Neural progenitor cell (in vitro differentiated cells): ENCODE measurements around the gene HTT-AS. TPM values are rescaled to one million over a fixed set of nuclear protein-coding genes. Genes with fewer than 3 reads are reported as not detected.
A peak's percentile ranks its signal among the peaks of the same experiment; 100 is the strongest.
"Not testable (repeated sequence)": the region's sequence is repeated elsewhere in the genome, so short reads cannot be mapped to it uniquely, and the experiment has no call there.

ENCODE experiments used
- DNase-seq: peaks from one replicate; pipeline ENCODE4 v3.0.0-alpha.2; 2016; ENCODE audit warnings: low spot score
- H2AFZ ChIP-seq: fragments of 200-600 bp; sonication (generic); replicated peaks from 2 replicates; pipeline ENCODE4 v1.6.1; 2016; ENCODE audit warnings: antibody characterized with exemption
- H3F3A ChIP-seq: fragments of 200-600 bp; sonication (generic); 2 replicates; pipeline ENCODE4 v1.6.1; 2016; ENCODE audit warnings: antibody characterized with exemption, low read depth
- H3K27ac ChIP-seq: fragments of 200-600 bp; sonication (generic); 2 replicates; pipeline ENCODE4 v1.5.1; 2016; ENCODE audit warnings: mild to moderate bottlenecking
- H3K27me3 ChIP-seq: fragments of 200-600 bp; sonication (generic); 2 replicates; pipeline ENCODE4 v1.6.1; 2016; ENCODE audit warnings: mild to moderate bottlenecking, moderate library complexity
- H3K36me3 ChIP-seq: fragments of 200-600 bp; sonication (generic); 2 replicates; pipeline ENCODE4 v1.5.1; 2016
- H3K4me1 ChIP-seq: fragments of 200-600 bp; sonication (generic); 2 replicates; pipeline ENCODE4 v1.6.1; 2016; ENCODE audit warnings: mixed run types
- H3K4me2 ChIP-seq: fragments of 200-600 bp; sonication (generic); 2 replicates; pipeline ENCODE4 v1.6.1; 2016
- H3K4me3 ChIP-seq: fragments of 200-600 bp; sonication (generic); 2 replicates; pipeline ENCODE4 v1.5.1; 2016
- H3K79me2 ChIP-seq: fragments of 200-600 bp; sonication (generic); 2 replicates; pipeline ENCODE4 v1.6.1; 2016; ENCODE audit warnings: low read depth
- H3K9ac ChIP-seq: fragments of 200-600 bp; sonication (generic); 2 replicates; pipeline ENCODE4 v1.6.1; 2016
- H3K9me3 ChIP-seq: fragments of 200-600 bp; sonication (generic); 2 replicates; pipeline ENCODE4 v1.5.1; 2016; ENCODE audit warnings: low read depth
- H4K20me1 ChIP-seq: fragments of 200-600 bp; sonication (generic); 2 replicates; pipeline ENCODE4 v1.6.1; 2016; ENCODE audit warnings: low read depth
- H3K27ac Mint-ChIP-seq: 3 replicates; pipeline ENCODE4 v1.8.0; 2021; ENCODE audit warnings: mixed read lengths
- H3K27me3 Mint-ChIP-seq: 2 replicates; pipeline ENCODE4 v1.8.0; 2022; ENCODE audit warnings: low read depth, mild to moderate bottlenecking, inconsistent platforms, moderate library complexity, mixed read lengths; ENCODE audit not compliant: insufficient read depth
- H3K36me3 Mint-ChIP-seq: 3 replicates; pipeline ENCODE4 v1.8.0; 2021; ENCODE audit warnings: mixed read lengths
- H3K4me1 Mint-ChIP-seq: 3 replicates; pipeline ENCODE4 v1.8.0; 2021; ENCODE audit warnings: mixed read lengths
- H3K4me3 Mint-ChIP-seq: 3 replicates; pipeline ENCODE4 v1.8.0; 2021; ENCODE audit warnings: mild to moderate bottlenecking, moderate library complexity, mixed read lengths
- H3K9me3 Mint-ChIP-seq: 3 replicates; pipeline ENCODE4 v1.8.0; 2020; ENCODE audit warnings: mixed read lengths
- CTCF ChIP-seq: fragments of 200-600 bp; sonication (generic); IDR thresholded peaks from 2 replicates; pipeline ENCODE4 v1.5.1; 2017; ENCODE audit warnings: antibody characterized with exemption, mild to moderate bottlenecking
- EZH2 ChIP-seq: fragments of 200-600 bp; sonication (generic); IDR thresholded peaks from 2 replicates; pipeline ENCODE4 v1.6.1; 2017; ENCODE audit warnings: antibody characterized with exemption, mild to moderate bottlenecking, moderate library complexity
- EZH2phosphoT487 ChIP-seq: fragments of 200-600 bp; sonication (generic); IDR thresholded peaks from 2 replicates; pipeline ENCODE4 v1.6.1; 2017; ENCODE audit warnings: antibody characterized with exemption
- total RNA-seq: library from RNA; depleted of rRNA; stranded (reverse); fragments of >200 nt; gene quantifications from 2 replicates; pipeline ENCODE4 v1.2.3, GENCODE V29; 2015; ENCODE audit warnings: low replicate concordance

The HTT-AS gene
- total RNA-seq, 1 donor from 2014 or later = not detected

- Histone ChIP-seq H3K9me3 (no peaks in the 10 kb centered on the region), H3K4me3 (no peak overlapping the region), H3K79me2 (no peaks in the 10 kb centered on the region), H3K9ac (no peak overlapping the region), H3K4me1 (no peaks in the 10 kb centered on the region), H3K27ac (no peak overlapping the region), H3K36me3 (no peaks in the 10 kb centered on the region), H3K27me3 (no peaks in the 10 kb centered on the region), H2AFZ (no peak overlapping the region), H4K20me1 (peaks cover 12% of the 10 kb centered on the region), H3F3A (peaks cover 8% of the 10 kb centered on the region), H3K4me2 (no peak overlapping the region)
- peaks cover 4% of the 10 kb centered on the region for H3K4me1 Mint-ChIP-seq
- peak; percentile 87 for DNase-seq
- no peak overlapping the region for H3K27ac Mint-ChIP-seq
- H3K9me3 Mint-ChIP-seq = no peaks in the 10 kb centered on the region
- TF ChIP-seq EZH2phosphoT487 (no peak), CTCF (peak; percentile 98)
- no peak overlapping the region for H3K4me3 Mint-ChIP-seq
- peaks cover 34% of the 10 kb centered on the region for H3K36me3 Mint-ChIP-seq
- peaks cover 2% of the 10 kb centered on the region for H3K27me3 Mint-ChIP-seq
These were observed 32.2 kb upstream of the HTT-AS start for GRCh38 chr4:3106339-3107186.

- no peak overlapping the region for H3K27ac ChIP-seq
- H3K4me1 Mint-ChIP-seq = no peaks in the 10 kb centered on the region
- H3K4me3 ChIP-seq = no peak overlapping the region
- H3K9me3 ChIP-seq = no peaks in the 10 kb centered on the region
- no peak overlapping the region for H3K4me2 ChIP-seq
- no peaks in the 10 kb centered on the region for H3K4me1 ChIP-seq
- DNase-seq = no peak
- H3K27me3 Mint-ChIP-seq = no peaks in the 10 kb centered on the region
- H3K4me3 Mint-ChIP-seq = no peak overlapping the region
- H3K79me2 ChIP-seq = peaks cover 7% of the 10 kb centered on the region
- no peaks in the 10 kb centered on the region for H3K27me3 ChIP-seq
- H3F3A ChIP-seq = no peaks in the 10 kb centered on the region
- peaks cover 14% of the 10 kb centered on the region for H4K20me1 ChIP-seq
- H3K36me3 Mint-ChIP-seq = peaks cover 28% of the 10 kb centered on the region
- H3K9me3 Mint-ChIP-seq = peaks cover 4% of the 10 kb centered on the region
- no peak for TF ChIP-seq EZH2
- no peak for TF ChIP-seq CTCF
- TF ChIP-seq EZH2phosphoT487 = no peak
- H2AFZ ChIP-seq = no peak overlapping the region
- H3K9ac ChIP-seq = no peak overlapping the region
- H3K36me3 ChIP-seq = no peaks in the 10 kb centered on the region
- no peak overlapping the region for H3K27ac Mint-ChIP-seq
These were observed 24.0 kb upstream of the HTT-AS start for GRCh38 chr4:3098346-3098745.

GRCh38 chr4:3096202-3096601, 21.9 kb upstream of the HTT-AS start:
- Mint-ChIP-seq H3K4me1 (no peaks in the 10 kb centered on the region), H3K4me3 (no peak overlapping the region), H3K36me3 (peaks cover 31% of the 10 kb centered on the region), H3K27ac (no peak overlapping the region), H3K27me3 (no peaks in the 10 kb centered on the region), H3K9me3 (peaks cover 6% of the 10 kb centered on the region)
- Histone ChIP-seq H3K79me2 (peaks cover 7% of the 10 kb centered on the region), H3K9ac (no peak overlapping the region), H3K9me3 (no peaks in the 10 kb centered on the region), H4K20me1 (peaks cover 11% of the 10 kb centered on the region), H3K4me3 (no peak overlapping the region), H3K36me3 (no peaks in the 10 kb centered on the region), H3K4me1 (no peaks in the 10 kb centered on the region), H3F3A (no peaks in the 10 kb centered on the region), H2AFZ (no peak overlapping the region), H3K27me3 (no peaks in the 10 kb centered on the region), H3K27ac (no peak overlapping the region), H3K4me2 (no peak overlapping the region)
- DNase-seq = no peak
- TF ChIP-seq EZH2phosphoT487 = no peak
- TF ChIP-seq EZH2 = no peak
- TF ChIP-seq CTCF = no peak

GRCh38 chr4:3094701-3095100, 20.4 kb upstream of the HTT-AS start:
- not testable (repeated sequence) for H2AFZ ChIP-seq, H3K4me1 Mint-ChIP-seq, H3K4me3 ChIP-seq, H4K20me1 ChIP-seq, H3K27ac Mint-ChIP-seq, DNase-seq, H3K4me1 ChIP-seq, H3F3A ChIP-seq, H3K36me3 ChIP-seq, H3K9me3 ChIP-seq, H3K4me2 ChIP-seq, H3K4me3 Mint-ChIP-seq, H3K27me3 ChIP-seq, H3K27ac ChIP-seq, H3K9ac ChIP-seq, H3K27me3 Mint-ChIP-seq, H3K9me3 Mint-ChIP-seq
- peaks cover 11% of the 10 kb centered on the region for H3K79me2 ChIP-seq
- peaks cover 31% of the 10 kb centered on the region for H3K36me3 Mint-ChIP-seq
